Limb (tissue), 2 donors: ENCODE measurements around the gene TLX1.
"Not testable (repeated sequence)": the region's sequence is repeated elsewhere in the genome, so short reads cannot be mapped to it uniquely, and the experiment has no call there.

Experiments used
- DNase-seq, 2 donors: peaks; one replicate each; pipeline ENCODE4 v3.0.0-alpha.2; 2016; ENCODE audit errors: extremely low spot score in 2 of 2

TLX1 gene

GRCh38 chr10:101151395-101151794, 20.3 kb downstream of the TLX1 start:
- no peak for DNase-seq

DNA sequence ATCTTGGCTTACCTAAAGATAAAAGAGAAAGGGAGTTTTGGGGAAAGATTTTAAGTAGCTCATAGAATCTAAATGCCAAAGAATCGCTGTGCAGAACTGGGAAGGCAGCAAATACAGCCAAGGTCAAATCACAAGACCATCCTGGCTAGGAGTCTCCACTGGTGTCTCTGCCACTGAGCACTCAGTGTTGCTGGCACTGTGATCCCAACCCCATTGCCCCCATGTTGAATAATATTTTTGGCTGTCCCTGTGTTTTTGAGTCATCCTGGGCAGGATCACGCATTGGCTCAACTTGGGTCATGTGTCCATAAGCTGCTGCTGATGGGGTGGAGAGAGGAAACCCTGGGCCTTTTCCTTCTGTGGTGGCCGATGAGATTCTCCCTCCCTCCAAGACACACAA, 21.2 kb downstream of the TLX1 start:
- no peak for DNase-seq

GRCh38 chr10:101154506-101154905, 23.4 kb downstream of the TLX1 start:
- not testable (repeated sequence) for DNase-seq

DNA sequence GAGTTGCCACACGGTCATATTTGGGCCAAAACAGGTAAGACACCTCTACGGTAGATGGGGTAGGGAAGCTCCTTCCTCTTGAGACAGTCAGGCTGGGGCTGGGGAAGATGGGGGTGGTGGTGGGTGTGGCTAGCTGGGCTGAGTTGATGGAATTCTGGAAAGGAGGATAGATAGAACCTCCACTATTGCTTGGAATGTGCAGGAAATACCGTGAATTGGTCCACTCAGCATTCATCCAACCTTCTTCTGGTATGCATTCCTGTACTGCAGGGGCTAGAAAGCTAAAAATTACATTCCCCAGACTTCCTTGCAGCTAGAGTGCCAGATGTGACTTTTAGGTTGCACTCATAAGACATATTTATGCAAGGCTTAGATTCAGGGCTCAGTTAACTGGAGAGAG, 24.8 kb downstream of the TLX1 start:
- DNase-seq: no peak

GRCh38 chr10:101157756-101158458, 26.8 kb downstream of the TLX1 start:
- DNase-seq: no peak

- no peak for DNase-seq
Observed at GRCh38 chr10:101158459-101159058, 27.5 kb downstream of the TLX1 start.

- DNase-seq: peak; percentile 79 to 85
Observed at GRCh38 chr10:101161494-101162299, 30.6 kb downstream of the TLX1 start.

DNA sequence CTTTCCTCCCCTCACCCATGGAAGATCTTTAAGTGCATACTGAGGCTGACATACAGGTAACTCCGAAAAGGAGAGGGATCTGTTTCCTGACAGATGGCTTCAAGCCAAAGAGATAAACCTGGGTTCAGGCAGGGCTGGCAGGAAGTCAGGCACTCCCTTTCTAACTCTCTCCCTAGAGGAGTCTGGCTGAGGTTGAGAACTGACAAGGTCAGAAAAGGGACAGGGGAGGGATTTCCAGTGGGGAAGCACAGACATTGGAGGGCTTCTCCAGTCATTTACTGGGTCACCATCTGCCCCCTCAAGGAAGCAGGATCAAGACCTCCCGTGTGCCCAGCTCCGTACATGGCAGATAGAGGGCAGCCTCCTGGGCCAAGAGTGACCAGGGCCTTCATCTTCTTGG, 31.6 kb downstream of the TLX1 start:
- DNase-seq: no peak

DNA sequence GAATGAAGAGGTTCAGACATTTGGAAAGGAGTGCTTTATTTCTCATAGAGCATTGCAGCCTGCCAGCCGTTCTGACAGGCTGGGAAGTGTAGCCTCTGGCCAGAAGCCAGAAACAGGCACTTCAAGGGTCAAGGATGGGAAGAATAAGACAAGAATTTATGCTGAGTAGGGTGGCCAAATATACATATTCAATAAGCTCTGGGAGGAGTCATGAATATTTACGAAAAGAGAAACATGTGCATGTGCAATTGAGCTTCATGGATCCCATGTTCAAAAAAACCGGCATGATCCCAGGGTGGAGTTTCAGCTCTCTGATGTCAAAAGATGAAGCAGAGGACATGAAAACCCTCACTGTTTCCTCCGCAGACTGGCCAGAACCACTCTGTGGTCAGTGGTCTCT, 32.9 kb downstream of the TLX1 start:
- no peak for DNase-seq

- DNase-seq: no peak
Observed at GRCh38 chr10:101165736-101166135, 34.6 kb downstream of the TLX1 start.

DNA sequence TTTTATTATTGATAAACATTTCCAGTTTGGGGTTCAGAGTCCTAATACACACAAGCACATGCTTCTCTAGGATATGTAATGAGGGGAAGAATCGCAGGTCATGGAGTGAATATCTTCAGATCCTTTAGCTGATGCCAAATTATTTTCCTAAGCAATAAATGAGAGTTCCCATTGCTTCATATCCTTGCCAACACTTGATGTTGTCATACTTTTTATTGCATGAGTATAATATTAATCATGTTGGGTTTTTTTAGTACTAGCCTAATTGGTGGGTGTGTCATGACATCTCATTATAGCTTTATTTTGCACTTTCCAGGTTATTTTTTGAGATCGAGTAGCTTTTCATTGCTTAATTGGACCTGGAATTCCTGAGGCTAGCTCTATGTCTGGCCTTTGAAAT, 35.3 kb downstream of the TLX1 start:
- DNase-seq: no peak

DNA sequence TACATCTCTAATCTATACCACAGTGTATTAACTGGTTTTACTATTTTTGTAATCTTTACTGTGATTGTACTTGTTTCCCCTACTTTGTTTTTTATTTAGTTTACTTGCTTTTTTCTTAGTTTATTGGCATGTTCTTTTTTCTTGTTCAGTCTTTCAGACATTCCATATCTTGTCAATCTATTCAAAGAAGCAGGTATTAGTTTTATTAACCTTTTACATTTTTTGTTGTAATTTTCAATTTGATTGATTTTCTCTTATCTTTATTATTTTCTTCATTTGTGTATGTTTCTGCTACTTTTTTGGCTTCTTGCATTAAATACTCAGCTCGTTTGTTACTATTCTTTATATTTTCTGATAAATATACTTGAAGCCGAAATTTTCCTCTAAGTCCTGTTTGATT, 41.6 kb downstream of the TLX1 start:
- no peak for DNase-seq

- DNase-seq: no peak
Observed at GRCh38 chr10:101174319-101174718, 43.2 kb downstream of the TLX1 start.

DNA sequence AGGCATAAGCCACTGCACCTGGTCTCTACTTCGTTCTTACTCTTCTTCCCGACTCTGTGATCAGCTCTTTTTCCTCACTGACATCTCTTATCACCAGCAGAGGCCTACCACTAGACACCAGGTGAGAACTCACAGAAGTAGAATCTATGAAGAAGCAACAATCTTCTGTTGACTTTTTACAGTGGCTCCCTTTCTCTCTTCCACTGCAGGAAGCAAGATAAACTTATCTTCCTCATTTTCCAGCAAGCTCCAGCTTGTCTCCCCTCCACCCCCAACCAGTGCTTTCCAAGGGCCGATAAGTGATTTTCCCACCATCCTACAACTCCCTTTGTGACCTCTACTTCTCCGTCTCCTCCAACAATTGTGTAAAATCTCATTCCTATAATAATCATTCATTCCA, 45.5 kb downstream of the TLX1 start:
- DNase-seq: no peak

DNA sequence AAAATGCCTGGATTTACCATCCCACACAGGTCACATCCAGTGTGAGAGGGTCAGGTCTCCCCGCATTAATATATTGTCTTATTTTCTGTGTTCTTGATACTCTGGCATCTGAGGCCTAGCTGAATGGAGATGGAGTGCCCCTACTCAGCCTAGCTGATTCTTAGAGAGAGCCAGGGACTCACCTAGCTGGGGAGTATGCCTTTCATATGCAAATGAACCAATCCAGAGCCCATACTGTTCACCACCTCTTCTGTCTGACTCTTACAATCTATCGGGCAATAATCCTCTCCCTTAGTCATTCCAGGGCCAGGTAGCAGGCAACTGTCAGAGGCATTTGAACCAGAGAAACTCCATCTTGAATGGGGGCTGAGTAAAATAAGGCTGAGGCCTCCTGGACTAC, 51.8 kb downstream of the TLX1 start:
- DNase-seq: no peak

DNA sequence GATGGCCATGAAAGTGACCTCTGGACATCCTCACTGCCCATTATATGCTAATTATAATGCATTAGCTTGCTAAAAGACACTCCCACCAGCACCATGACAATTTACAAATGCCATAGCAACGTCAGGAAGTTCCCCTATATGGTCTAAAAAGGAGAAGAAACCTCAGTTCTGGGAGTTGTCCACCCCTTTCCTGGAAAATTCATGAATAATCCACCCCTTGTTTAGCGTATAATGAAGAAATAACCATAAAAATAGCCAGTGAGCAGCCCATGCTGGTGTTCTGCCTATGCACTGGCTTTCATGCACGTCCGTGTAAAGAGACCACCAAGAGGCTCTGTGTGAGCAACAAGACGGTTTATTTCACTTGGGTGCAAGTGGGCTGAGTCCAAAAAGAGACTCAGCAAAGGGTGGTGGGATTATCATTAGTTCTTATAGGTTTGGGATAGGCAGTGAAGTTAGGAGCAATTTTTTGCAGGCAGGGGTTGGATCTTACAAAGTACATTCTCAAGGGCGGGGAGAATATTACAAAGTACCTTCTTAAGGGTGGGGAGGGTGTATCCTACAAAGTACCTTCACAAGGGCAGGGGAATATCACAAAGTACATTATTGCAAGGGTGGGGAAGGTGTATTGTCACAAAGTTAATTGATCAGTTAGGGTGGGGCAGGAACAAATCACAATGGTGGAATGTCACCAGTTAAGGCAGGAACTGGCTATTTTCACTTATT, 52.5 kb downstream of the TLX1 start:
- DNase-seq: no peak
